ENCODE results near the gene ARSB.
"Not testable (repeated sequence)": the region's sequence is repeated elsewhere in the genome, so short reads cannot be mapped to it uniquely, and the experiment has no call there.

Gene ARSB

DNA sequence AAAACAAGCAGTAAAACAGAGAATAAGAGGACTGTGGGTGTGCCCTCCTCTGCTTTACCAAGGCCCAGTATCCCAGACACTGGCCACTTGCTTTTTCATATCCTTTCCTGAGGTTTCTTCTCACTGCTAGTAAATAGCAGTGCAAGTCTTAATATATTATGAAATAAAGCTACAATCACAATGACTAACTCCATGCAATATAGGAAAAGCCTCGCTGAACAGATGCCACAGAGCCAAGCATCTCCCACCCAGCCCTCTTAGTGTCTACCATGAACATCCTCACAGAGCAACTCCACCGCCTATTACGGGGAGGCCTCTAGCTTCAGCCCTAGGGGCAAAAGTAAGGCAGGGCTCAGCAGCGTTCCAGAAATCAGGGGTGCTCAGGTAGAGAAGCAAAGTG is 205.8 kb downstream of the ARSB start:
- DNase-seq = no peak
- ATAC-seq = no peak

DNA sequence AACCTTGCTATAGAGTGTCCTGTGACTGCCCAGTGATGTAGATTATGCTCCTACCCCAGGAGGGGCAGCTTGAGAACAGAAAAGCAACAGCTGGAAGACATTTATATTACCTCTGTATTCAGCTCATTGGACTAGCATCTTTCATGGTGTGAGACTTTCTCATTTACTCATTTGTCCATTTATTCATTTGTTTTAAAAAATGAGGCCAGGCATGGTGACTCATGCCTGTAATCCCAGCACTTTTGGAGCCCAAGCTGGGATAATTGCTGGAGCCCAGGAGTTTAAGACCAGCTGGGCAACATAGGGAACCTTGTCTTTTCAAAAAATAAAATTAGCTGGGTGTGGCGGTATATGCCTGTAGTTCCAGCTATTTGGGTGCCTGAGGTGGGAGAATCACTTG is 206.6 kb downstream of the ARSB start:
- DNase-seq (no peak), ATAC-seq (no peak)

- DNase-seq (no peak), ATAC-seq (no peak)
Measured at GRCh38 chr5:78777901-78778300, 207.2 kb downstream of the ARSB start.

DNA sequence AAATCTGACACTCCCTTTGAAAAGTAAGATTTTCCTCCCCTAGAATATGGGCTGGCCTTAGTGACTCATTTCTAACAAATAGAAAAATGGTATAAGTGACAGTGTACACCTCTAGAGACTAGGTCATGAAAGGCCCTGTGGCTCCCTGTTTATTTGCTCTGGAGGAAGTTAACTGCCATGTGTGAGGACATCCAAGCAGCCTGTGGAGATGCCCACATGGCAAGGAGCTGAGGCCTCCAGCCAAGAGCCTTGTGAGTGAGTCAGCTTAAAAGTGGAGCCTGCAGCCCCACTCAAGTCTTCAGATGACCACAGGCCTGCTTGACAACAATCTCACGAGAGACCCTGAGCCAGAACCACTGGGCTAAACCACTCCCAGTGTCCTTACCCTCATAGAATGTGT is 208.5 kb downstream of the ARSB start:
- no peak for DNase-seq
- peak; percentile 85 for ATAC-seq

DNA sequence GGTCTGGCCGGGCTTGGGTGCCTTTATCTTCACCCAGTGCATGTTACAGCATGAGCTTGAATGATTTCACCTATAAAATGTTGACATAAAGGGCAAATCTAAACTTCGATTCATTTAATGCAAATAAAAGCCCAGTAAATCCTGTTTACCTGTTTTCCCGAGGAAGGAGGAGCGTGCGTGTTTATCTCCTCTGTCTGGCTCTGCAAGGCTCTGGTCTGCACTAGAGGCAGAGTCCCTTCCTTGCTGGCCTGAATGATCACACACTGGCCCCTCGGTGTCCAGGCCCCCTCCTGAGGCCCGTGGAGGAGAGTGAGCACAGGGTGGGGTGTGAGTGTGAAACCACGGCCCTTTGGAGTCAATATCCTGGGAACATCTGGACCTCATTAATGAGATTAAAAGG is 211.5 kb downstream of the ARSB start:
- DNase-seq = no peak
- ATAC-seq = no peak

DNA sequence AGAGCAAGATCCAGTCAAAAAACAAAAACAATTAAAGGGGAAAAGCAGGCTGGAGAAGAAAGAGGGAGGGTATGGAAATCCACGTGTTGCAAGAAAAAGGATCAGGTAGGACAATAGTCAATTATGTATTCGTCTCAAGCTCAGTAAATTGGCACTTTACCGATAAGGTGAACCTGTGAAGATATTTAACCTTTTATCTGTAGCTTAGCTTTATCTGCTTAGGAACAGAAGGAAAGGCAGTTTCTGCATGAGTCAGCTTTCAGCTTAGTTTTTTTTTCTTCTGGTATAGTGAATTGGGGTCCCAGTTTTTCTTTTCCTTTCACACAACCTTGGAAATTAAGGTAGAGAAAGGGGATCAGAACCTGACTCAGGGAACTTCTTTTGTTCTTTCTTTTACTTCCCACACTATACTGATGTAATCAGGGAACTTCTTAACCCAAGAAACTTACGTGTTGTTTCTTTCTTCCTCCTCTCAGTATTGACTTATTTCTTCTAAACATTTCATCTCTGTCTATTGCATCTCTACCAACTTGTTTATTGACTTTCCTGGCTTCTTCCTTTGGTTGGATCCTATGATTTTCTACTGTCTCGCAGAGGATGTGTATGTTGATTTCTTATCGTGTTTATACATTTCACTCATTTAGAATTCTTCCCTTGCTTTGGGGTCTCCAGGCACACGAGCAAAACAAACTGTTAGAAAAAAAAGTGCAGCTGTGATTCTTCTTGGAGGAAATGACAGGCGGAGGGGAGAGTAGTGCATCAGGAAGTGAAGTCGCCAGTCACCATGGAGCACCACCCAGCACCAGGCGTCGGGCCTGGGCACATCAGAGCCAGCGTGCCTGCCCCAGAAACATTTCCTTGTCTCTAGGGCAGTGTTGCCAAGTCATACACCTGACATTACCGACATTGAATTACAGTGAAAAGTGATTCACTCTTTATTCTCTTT is 213.6 kb downstream of the ARSB start:
- no peak for DNase-seq
- ATAC-seq = no peak

DNA sequence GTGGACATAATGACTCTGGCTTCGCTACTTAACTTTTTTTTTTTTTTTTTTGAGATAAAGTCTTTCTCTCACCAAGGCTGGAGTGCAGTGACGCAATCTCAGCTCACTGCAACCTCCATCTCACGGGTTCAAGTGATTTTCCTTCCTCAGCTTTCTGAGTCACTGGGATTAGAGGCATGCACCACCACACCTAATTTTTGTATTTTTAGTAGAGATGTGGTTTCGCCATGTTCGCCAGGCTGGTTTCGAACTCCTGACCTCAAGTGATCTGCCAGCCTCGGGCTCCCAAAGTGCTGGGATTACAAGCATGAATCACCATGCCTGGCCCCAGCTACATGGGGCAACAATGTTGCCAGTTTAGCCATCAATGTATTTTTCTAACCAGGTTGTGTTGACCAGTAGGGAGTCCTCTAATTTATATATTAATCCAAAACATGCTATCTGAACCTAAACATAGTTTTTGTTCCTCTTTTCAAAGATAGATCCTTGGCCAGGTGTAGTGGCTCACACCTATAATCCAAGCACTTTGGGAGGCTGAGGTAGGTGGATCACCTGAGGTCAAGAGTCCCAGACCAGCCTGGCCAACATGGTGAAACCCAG is 216.2 kb downstream of the ARSB start:
- no peak for ATAC-seq
- DNase-seq = no peak

DNA sequence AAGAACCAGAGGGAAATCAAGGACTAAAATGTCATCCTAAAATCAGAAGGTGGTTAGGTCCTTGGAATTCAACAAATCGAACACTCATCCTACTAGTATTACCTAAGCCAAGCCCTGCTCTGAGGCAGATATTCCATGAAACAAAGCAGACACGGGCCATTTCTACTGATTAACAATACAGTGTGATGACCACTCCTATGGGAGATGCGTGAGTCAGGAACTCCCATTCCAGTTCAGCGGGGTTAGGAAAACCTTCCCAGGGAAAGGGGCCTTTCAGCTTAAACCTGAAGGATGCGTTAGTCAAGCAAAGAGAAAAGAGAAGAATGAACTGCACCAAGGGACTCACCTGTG is 218.7 kb downstream of the ARSB start:
- DNase-seq = no peak
- no peak for ATAC-seq

- DNase-seq = no peak
- ATAC-seq = no peak
Measured at GRCh38 chr5:78765756-78766411, 219.2 kb downstream of the ARSB start.

DNA sequence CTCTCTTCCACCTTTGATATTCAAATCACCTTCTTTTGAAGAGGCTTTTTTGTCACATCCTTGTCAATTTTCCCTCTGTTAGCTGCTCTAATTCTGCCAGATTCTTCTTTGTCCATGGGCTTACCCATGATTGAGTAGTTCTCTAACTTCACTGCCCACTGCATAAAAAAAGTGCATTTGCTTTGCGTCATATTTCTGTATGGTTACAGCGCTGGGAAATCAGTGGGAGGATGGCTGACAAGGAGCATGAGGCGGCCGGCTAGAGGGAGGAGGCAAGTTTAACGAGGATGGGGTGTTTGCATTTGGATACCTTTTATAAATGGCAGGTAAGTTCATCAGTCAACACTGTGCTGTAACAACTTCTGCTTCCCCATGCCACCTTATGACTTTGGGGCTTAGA is 220.0 kb downstream of the ARSB start:
- ATAC-seq = no peak

DNA sequence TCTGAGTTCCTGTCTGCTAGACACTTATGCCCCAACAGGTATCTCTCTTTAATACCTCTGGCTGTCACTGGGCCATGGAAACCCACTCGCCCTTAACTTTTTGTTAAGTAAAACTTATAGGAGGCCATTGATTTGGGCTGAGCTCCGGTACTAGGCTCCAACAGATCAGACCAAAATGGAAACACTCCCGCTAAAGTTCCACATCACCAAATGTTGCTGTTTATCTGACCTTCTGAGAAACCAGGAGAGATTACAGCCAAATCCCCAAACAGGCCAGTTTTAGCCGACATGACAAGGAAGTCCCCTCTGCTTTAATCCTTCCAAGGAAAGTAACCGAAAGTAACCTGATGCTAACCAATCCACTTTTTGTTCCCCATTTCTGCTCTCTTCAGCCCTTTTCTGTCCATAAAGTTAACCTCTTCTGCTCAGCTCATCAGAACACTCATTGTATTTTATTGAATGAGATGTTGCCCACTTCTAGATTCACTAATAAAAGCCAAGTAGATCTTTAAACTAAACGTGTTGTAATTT is 221.4 kb downstream of the ARSB start:
- DNase-seq = no peak

More for the DNA sequence above, 220.0 kb downstream of the ARSB start:
- DNase-seq = no peak

GRCh38 chr5:78762743-78763142 is 222.4 kb downstream of the ARSB start:
- ATAC-seq, DNase-seq: not testable (repeated sequence)

More for the DNA sequence above, 221.4 kb downstream of the ARSB start:
- ATAC-seq = no peak

- DNase-seq = no peak
- no peak for ATAC-seq
Measured at GRCh38 chr5:78761840-78762239, 223.3 kb downstream of the ARSB start.

GRCh38 chr5:78760770-78761169 is 224.3 kb downstream of the ARSB start:
- ATAC-seq = no peak
- no peak for DNase-seq

- ATAC-seq (no peak), DNase-seq (no peak)
Measured at GRCh38 chr5:78760366-78760765, 224.7 kb downstream of the ARSB start.

- DNase-seq (no peak), ATAC-seq (peak; percentile 37)
Measured at GRCh38 chr5:78758169-78758839, 226.8 kb downstream of the ARSB start.

DNA sequence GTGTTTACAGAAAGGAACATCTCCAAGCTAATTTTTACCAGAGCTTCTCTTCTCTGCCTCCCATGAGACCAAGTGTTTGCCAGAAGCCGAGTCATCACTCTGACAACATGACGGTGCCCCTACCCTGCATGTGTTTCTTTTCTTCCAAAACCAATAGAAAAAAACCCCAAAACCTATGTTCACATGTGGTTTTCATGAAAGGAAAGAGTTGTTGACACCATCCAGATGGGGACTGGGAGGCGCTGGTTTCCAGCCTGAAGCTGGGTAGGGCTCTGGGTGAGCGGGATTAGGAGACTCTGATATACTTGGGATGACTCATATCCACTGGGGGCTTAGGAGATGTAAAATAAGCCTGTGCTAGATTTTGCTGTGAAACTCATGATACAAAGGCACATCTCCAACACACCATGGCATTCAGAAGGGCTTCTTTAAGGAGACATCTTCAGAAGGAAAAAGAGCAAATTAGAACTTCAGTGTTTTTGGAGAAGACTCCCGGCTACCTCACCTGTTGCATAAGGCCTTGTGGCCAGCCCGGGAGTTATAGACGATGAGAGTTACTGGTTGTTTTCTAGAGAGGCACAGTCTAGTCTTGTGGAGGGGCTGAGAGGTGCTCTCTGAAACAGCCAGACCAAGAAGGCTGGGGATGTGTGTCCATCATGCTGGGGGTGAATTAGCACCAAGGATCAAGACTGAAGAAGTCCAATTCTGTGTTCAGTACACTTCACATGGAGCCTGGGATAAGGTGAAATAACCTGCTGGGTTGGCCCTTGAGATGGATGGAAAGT is 227.6 kb downstream of the ARSB start:
- ATAC-seq = peak; percentile 44

GRCh38 chr5:78756858-78757257 is 228.3 kb downstream of the ARSB start:
- DNase-seq = no peak
- no peak for ATAC-seq

More for the DNA sequence above, 227.6 kb downstream of the ARSB start:
- no peak for DNase-seq

GRCh38 chr5:78755822-78756429 is 229.2 kb downstream of the ARSB start:
- ATAC-seq (no peak), DNase-seq (no peak)

DNA sequence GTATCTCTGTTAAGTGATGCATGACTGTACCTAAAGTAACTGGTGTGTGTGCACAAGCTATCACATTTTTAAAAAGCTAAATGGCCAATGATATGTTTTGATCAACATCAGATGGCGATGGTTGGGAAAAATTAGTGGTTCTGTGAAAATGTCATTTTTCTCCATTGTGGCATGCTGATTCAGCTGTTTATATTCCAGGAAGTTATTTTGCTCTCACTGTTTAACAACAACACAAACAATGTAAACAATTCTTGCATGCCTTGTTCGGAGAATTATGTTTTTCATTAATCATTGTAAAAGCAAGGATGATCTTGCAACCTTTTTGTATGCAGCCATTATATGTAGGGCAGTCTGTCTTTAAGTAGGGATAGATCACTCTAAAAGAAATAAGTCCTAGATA is 230.5 kb downstream of the ARSB start:
- DNase-seq = no peak

GRCh38 chr5:78753093-78753531 is 232.0 kb downstream of the ARSB start:
- no peak for ATAC-seq
- DNase-seq = no peak

More for the DNA sequence above, 230.5 kb downstream of the ARSB start:
- ATAC-seq = no peak

All from stimulated activated naive CD8-positive, alpha-beta T cell treated with anti-CD3 and anti-CD28 coated beads, Interleukin-15, Interleukin-2, amounts not matched to agents 100 U/mL and 50 U/mL, for 24 hours (primary cell).